Bronchial epithelial cell (primary cell): ENCODE measurements around the gene MXI1. TPM values are rescaled to one million over a fixed set of nuclear protein-coding genes. Genes with fewer than 3 reads are reported as not detected.

Experiments used
- DNase-seq: peaks from one replicate; pipeline ENCODE4 v3.0.0-alpha.2; 2010; ENCODE audit warnings: low read depth
- FAIRE-seq: peaks from 2 replicates; lab custom pipeline; 2011; peaks lifted over from hg19 to GRCh38; lab: Jason Lieb, UNC
- H3K27me3 ChIP-seq: 2 replicates; pipeline ENCODE4 v1.5.1; 2011; ENCODE audit warnings: low read length; ENCODE audit not compliant: control insufficient read depth, insufficient read depth
- H3K36me3 ChIP-seq: 2 replicates; pipeline ENCODE4 v1.5.1; 2011; ENCODE audit warnings: low read length; ENCODE audit not compliant: control insufficient read depth, insufficient read depth
- H3K4me3 ChIP-seq: 2 replicates; pipeline ENCODE4 v1.5.1; 2011; ENCODE audit warnings: mild to moderate bottlenecking, low read depth, low read length, control low read depth
- CTCF ChIP-seq: IDR thresholded peaks from 2 replicates; pipeline ENCODE4 v1.5.1; 2011; ENCODE audit warnings: mild to moderate bottlenecking, moderate library complexity, low read length, control low read depth, inconsistent platforms; ENCODE audit not compliant: insufficient read depth, severe bottlenecking
- total RNA-seq: library from RNA; depleted of rRNA; stranded (reverse); fragments of >200 nt; gene quantifications from 2 replicates; pipeline ENCODE4 v1.2.1, GENCODE V29; 2014

MXI1 gene
- total RNA-seq, 1 donor from 2014 or later, result 48.7 TPM

DNA sequence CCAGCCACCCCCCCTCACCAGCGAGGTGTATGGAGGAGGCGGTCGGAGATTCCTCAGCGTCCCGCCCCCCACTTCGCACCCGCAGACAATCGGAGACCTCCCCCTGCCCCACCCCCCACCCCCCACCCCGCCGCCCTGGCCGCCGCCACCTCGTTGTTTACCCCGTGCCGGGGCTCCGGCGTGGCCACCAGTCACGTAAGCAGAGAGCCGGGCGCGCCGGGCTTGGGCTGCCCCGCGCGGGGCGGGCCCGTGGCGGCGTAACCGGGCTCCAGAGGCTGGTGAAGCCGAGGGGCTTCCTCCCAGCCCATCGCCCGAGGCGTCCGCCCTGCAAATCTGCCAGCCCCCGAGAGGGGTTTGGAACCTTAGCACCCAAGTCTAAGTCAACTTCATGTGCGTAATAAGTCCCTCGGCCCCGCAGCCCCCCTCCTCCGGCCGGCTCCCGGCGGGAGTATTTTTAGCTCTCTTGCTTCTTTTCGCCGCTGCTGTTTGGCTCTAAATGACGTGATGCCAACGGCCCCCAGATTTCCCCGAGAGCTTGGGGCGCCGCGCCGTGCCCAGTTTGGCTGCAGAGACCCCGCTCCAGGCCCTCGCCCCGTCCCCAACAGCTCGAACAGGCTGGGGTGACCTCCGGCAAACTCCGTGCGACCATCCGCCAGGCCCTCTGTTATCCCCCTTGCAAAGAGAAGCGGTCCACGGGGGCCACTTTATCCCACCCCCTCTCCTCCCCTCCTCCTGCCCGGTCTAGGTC lies 2.7 kb downstream of the MXI1 start:
- DNase-seq (no peak), FAIRE-seq (no peak)
- Histone ChIP-seq H3K27me3 (no peaks in the 10 kb centered on the region), H3K4me3 (peak overlapping the region; percentile 79), H3K36me3 (no peaks in the 10 kb centered on the region)
- TF ChIP-seq CTCF, result no peak

DNA sequence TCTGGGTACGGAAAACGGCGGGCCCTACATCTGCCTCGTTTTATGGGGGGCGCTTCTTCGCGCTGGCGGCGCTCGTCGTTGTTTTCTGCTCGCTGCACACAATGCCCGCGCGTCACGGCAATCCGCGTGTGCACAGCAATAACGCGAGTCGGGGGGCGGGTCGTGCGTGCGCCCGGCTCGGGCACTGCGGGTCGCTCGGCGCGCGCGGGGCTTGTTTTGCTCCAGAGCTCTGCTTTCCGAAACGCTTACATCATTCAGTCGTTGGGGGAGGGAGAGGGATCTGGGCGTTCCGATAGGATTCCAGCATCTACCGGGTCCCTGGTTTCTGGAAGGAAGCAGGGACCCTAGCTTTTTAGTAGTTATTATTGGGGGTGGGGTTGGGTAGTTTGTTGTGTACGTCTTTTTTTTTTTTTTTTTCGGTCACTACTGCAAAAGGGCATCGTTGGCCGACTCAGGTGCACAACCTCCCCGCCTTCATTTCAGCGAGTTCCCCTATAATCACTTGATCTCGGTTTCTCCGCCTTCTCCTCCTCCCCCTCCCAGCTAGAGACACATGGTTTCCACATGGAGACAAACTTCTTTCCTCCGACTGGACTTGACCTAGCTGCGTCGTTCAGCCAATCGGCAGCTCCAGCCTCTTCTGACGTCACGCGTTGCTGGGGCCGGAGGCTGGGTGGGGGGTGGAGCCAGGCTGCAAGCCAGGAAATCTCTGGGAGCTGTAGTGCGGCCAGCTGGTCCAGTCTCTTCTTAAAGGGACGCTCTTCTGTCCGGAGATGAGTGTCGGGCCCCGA lies 3.5 kb downstream of the MXI1 start:
- Histone ChIP-seq H3K27me3 (no peaks in the 10 kb centered on the region), H3K36me3 (no peaks in the 10 kb centered on the region), H3K4me3 (peak overlapping the region; percentile 79)
- peak; percentile 98 for DNase-seq
- no peak for TF ChIP-seq CTCF
- FAIRE-seq, result peak; percentile 7

DNA sequence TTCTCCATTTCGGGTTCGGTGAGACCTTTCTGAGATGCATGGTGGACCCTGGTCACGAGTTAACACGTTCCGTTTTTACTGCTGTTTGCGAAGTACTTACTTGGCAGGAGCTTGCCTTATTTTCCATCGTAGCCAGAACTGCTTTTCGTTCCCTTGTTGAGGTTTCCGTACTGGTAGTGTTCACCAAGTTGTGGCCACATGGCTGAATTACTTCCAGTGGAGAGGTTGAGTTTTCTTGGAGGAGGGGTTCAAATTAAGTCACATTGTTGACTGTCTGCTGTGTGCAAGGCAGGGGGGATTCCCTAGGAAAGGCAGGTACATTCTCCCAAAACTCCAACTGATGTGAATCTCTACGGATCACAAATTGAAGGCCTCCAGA lies 4.0 kb downstream of the MXI1 start:
- Histone ChIP-seq H3K27me3 (no peaks in the 10 kb centered on the region), H3K4me3 (peak overlapping the region; percentile 79), H3K36me3 (no peaks in the 10 kb centered on the region)
- DNase-seq, result no peak
- no peak for FAIRE-seq
- no peak for TF ChIP-seq CTCF

GRCh38 chr10:110212119-110213006 lies 5.0 kb downstream of the MXI1 start:
- H3K36me3 ChIP-seq, result no peaks in the 10 kb centered on the region
- DNase-seq, result peak; percentile 22
- no peaks in the 10 kb centered on the region for H3K27me3 ChIP-seq
- TF ChIP-seq CTCF, result no peak
- no peak overlapping the region for H3K4me3 ChIP-seq
- no peak for FAIRE-seq

GRCh38 chr10:110214371-110214826 lies 7.0 kb downstream of the MXI1 start:
- Histone ChIP-seq H3K27me3 (no peaks in the 10 kb centered on the region), H3K36me3 (no peaks in the 10 kb centered on the region), H3K4me3 (no peak overlapping the region)
- DNase-seq (no peak), FAIRE-seq (no peak)
- no peak for TF ChIP-seq CTCF
